ENCODE results near the gene SLC25A43.

DNA sequence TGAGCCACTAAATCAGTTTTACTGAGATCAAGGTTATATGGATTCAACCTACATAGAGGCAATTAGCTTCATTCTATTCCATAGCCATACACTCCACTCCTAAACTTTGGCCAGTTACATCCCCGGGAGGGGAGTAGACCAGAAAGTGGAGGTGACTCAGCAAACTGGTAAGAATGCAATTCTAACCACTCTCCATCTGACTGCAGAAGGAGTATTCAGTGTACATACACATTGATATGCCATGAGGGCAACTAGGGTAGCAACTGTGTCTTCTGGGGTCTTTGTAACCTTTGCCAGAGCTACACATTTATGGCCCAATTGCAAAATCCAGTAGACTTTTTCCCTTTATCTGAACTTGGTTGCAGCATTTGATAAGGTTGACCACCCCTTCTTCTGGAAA is 7.6 kb downstream of the SLC25A43 start:
- TF ChIP-seq, protein P1, sequence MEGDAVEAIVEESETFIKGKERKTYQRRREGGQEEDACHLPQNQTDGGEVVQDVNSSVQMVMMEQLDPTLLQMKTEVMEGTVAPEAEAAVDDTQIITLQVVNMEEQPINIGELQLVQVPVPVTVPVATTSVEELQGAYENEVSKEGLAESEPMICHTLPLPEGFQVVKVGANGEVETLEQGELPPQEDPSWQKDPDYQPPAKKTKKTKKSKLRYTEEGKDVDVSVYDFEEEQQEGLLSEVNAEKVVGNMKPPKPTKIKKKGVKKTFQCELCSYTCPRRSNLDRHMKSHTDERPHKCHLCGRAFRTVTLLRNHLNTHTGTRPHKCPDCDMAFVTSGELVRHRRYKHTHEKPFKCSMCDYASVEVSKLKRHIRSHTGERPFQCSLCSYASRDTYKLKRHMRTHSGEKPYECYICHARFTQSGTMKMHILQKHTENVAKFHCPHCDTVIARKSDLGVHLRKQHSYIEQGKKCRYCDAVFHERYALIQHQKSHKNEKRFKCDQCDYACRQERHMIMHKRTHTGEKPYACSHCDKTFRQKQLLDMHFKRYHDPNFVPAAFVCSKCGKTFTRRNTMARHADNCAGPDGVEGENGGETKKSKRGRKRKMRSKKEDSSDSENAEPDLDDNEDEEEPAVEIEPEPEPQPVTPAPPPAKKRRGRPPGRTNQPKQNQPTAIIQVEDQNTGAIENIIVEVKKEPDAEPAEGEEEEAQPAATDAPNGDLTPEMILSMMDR (IDR thresholded peaks at IDR 0.05): no peak
- no peak for TF ChIP-seq ZNF219 (CRISPR knock-in tag; IDR thresholded peaks at IDR 0.05; ENCODE audit: borderline replicate concordance)

Measured in WTC11 (cell line).